GM19395 (cell line): ENCODE results near the gene STK39.

ENCODE experiments used
- ATAC-seq: cut with Tn5 transposase; IDR thresholded peaks from one replicate; pipeline ENCODE4 v1.9.1; 2021; ENCODE audit warnings: mild to moderate bottlenecking, moderate library complexity; ENCODE audit not compliant: unreplicated experiment

Gene STK39

GRCh38 chr2:168185583-168186274, 61.7 kb downstream of the STK39 start:
- no peak for ATAC-seq

- no peak for ATAC-seq
Observed at GRCh38 chr2:168184681-168185513, 62.5 kb downstream of the STK39 start.

GRCh38 chr2:168183308-168183997, 63.9 kb downstream of the STK39 start:
- no peak for ATAC-seq

GRCh38 chr2:168182550-168183249, 64.7 kb downstream of the STK39 start:
- no peak for ATAC-seq

- no peak for ATAC-seq
Observed at GRCh38 chr2:168181825-168182224, 65.6 kb downstream of the STK39 start.

- ATAC-seq = no peak
Observed at GRCh38 chr2:168180914-168181313, 66.5 kb downstream of the STK39 start.

- no peak for ATAC-seq
Observed at GRCh38 chr2:168180483-168180882, 66.9 kb downstream of the STK39 start.

- ATAC-seq = no peak
Observed at GRCh38 chr2:168179592-168179991, 67.8 kb downstream of the STK39 start.

- no peak for ATAC-seq
Observed at GRCh38 chr2:168178520-168179324, 68.7 kb downstream of the STK39 start.

- no peak for ATAC-seq
Observed at GRCh38 chr2:168176402-168176801, 71.0 kb downstream of the STK39 start.

GRCh38 chr2:168175469-168175868, 71.9 kb downstream of the STK39 start:
- no peak for ATAC-seq

- no peak for ATAC-seq
Observed at GRCh38 chr2:168174756-168175155, 72.6 kb downstream of the STK39 start.

- no peak for ATAC-seq
Observed at GRCh38 chr2:168172071-168172470, 75.3 kb downstream of the STK39 start.

- no peak for ATAC-seq
Observed at GRCh38 chr2:168171059-168171762, 76.2 kb downstream of the STK39 start.

- ATAC-seq = no peak
Observed at GRCh38 chr2:168169097-168169745, 78.2 kb downstream of the STK39 start.

GRCh38 chr2:168167511-168168263, 79.7 kb downstream of the STK39 start:
- ATAC-seq = no peak

- ATAC-seq = no peak
Observed at GRCh38 chr2:168166902-168167510, 80.4 kb downstream of the STK39 start.
